IMR-90 (cell line): ENCODE results near the gene THRAP3. TPM values are rescaled to one million over a fixed set of nuclear protein-coding genes. Genes with fewer than 3 reads are reported as not detected.

Source experiments
- ATAC-seq: fragments of 200-7000 bp; cut with Tn5 transposase; 2 replicates; pipeline ENCODE4 v1.9.1; 2020; ENCODE audit warnings: low read depth, mild to moderate bottlenecking, moderate library complexity
- BruUV-seq: library from RNA; stranded (reverse); fragments of 400-500 nt; replicated peaks from 2 replicates; lab custom pipeline; 2021; lab: Mats Ljungman, UMichigan
- CTCF ChIA-PET: fragments of 300-600 bp; formaldehyde crosslinking; extraction: SDS; loops from one replicate; lab custom pipeline; 2021; ENCODE audit warnings: antibody characterized with exemption; lab: Yijun Ruan, JAX
- POLR2A ChIA-PET: fragments of 300-600 bp; sonication (Branson Sonifier 250); formaldehyde crosslinking; loops from one replicate; lab custom pipeline; 2022; ENCODE audit warnings: antibody characterized with exemption; ENCODE audit not compliant: unreplicated experiment; lab: Charles Lee
- DNase-seq: peaks from one replicate; pipeline ENCODE4 v3.0.0; 2013
- H2AFZ ChIP-seq: replicated peaks from 2 replicates; pipeline ENCODE3; 2013; ENCODE audit warnings: low read length, mild to moderate bottlenecking; ENCODE audit not compliant: poor library complexity
- H2AK5ac ChIP-seq: 2 replicates; pipeline ENCODE4 v1.6.1; 2013; ENCODE audit warnings: low read depth, low read length, inconsistent platforms
- H2AK9ac ChIP-seq: replicated peaks from 2 replicates; pipeline ENCODE3; 2013; ENCODE audit warnings: mild to moderate bottlenecking, low read depth, low read length, moderate library complexity; ENCODE audit not compliant: poor library complexity
- H2BK120ac ChIP-seq: 2 replicates; pipeline ENCODE4 v1.6.1; 2013; ENCODE audit warnings: low read depth, low read length, inconsistent platforms
- H2BK15ac ChIP-seq: 3 replicates; pipeline ENCODE4 v1.6.1; 2013; ENCODE audit warnings: low read depth, low read length, inconsistent platforms
- H2BK20ac ChIP-seq: 2 replicates; pipeline ENCODE4 v1.6.1; 2013; ENCODE audit warnings: low read depth, mild to moderate bottlenecking, inconsistent platforms, low read length, moderate library complexity
- H2BK5ac ChIP-seq: 2 replicates; pipeline ENCODE4 v1.6.1; 2013; ENCODE audit warnings: mild to moderate bottlenecking, low read depth, low read length, inconsistent platforms; ENCODE audit not compliant: poor library complexity, severe bottlenecking
- H3K14ac ChIP-seq: replicated peaks from 2 replicates; pipeline ENCODE4 v1.6.1; 2013; ENCODE audit warnings: low read depth, low read length, inconsistent platforms
- H3K18ac ChIP-seq: 2 replicates; pipeline ENCODE4 v1.6.1; 2013; ENCODE audit warnings: low read depth, low read length, control low read depth
- H3K23ac ChIP-seq: 2 replicates; pipeline ENCODE4 v1.6.1; 2013; ENCODE audit warnings: low read depth, low read length, inconsistent platforms
- H3K27ac ChIP-seq: 2 replicates; pipeline ENCODE4 v1.5.1; 2013; ENCODE audit warnings: mild to moderate bottlenecking, control low read depth, low read length; ENCODE audit not compliant: insufficient read depth
- H3K27me3 ChIP-seq: 2 replicates; pipeline ENCODE4 v1.6.1; 2013; ENCODE audit warnings: low read length; ENCODE audit not compliant: control insufficient read depth, insufficient read depth
- H3K36me3 ChIP-seq: 2 replicates; pipeline ENCODE4 v1.6.1; 2013; ENCODE audit warnings: low read length, mixed read lengths; ENCODE audit not compliant: control insufficient read depth, insufficient read depth
- H3K4ac ChIP-seq: 2 replicates; pipeline ENCODE4 v1.6.1; 2013; ENCODE audit warnings: low read depth, low read length, inconsistent platforms
- H3K4me1 ChIP-seq: 2 replicates; pipeline ENCODE4 v1.6.1; 2013; ENCODE audit warnings: low read length, mixed read lengths; ENCODE audit not compliant: control insufficient read depth, insufficient read depth
- H3K4me2 ChIP-seq: 2 replicates; pipeline ENCODE4 v1.6.1; 2013; ENCODE audit warnings: low read depth, mild to moderate bottlenecking, control low read depth, low read length, moderate library complexity
- H3K4me3 ChIP-seq: 2 replicates; pipeline ENCODE4 v1.5.1; 2013; ENCODE audit warnings: low read depth, mild to moderate bottlenecking, control low read depth, low read length, moderate library complexity; ENCODE audit not compliant: insufficient read depth
- H3K56ac ChIP-seq: 2 replicates; pipeline ENCODE4 v1.6.1; 2013; ENCODE audit warnings: low read length, inconsistent platforms; ENCODE audit not compliant: insufficient read depth; ENCODE audit errors: extremely low read depth
- H3K79me1 ChIP-seq, 2 experiments: 2 replicates each; pipeline ENCODE4 v1.6.1; 2013; ENCODE audit warnings: low read length in 2 of 2, inconsistent platforms in 1 of 2, low read depth in 1 of 2
- H3K9ac ChIP-seq: 2 replicates; pipeline ENCODE4 v1.6.1; 2013; ENCODE audit warnings: low read depth, low read length, control low read depth
- H3K9me1 ChIP-seq: 2 replicates; pipeline ENCODE4 v1.6.1; 2013; ENCODE audit warnings: low read length, inconsistent platforms; ENCODE audit not compliant: insufficient read depth
- H3K9me3 ChIP-seq: 2 replicates; pipeline ENCODE4 v1.6.1; 2013; ENCODE audit warnings: low read length; ENCODE audit not compliant: control insufficient read depth, insufficient read depth
- H4K20me1 ChIP-seq: 2 replicates; pipeline ENCODE4 v1.6.1; 2013; ENCODE audit warnings: low read length, inconsistent platforms; ENCODE audit not compliant: insufficient read depth
- H4K5ac ChIP-seq: 2 replicates; pipeline ENCODE4 v1.6.1; 2013; ENCODE audit warnings: mild to moderate bottlenecking, low read depth, low read length, control low read depth
- H4K8ac ChIP-seq, 2 experiments: 2 replicates each; pipeline ENCODE4 v1.6.1; 2013; ENCODE audit warnings: low read depth in 2 of 2, low read length in 2 of 2, control low read depth in 1 of 2, inconsistent platforms in 1 of 2
- H4K91ac ChIP-seq: 2 replicates; pipeline ENCODE4 v1.6.1; 2013; ENCODE audit warnings: low read depth, low read length, inconsistent platforms; ENCODE audit not compliant: insufficient read depth
- BHLHE40 ChIP-seq: fragments of 150-350 bp; IDR thresholded peaks from 2 replicates; pipeline ENCODE4 v1.6.1; 2016; ENCODE audit warnings: mild to moderate bottlenecking, low read depth, low read length
- CEBPB ChIP-seq: IDR thresholded peaks from 2 replicates; pipeline ENCODE4 v1.6.1; 2012; ENCODE audit warnings: low read depth, low read length, improper control_type of control experiment
- CHD1 ChIP-seq: IDR thresholded peaks from 2 replicates; pipeline ENCODE4 v1.6.1; 2012; ENCODE audit warnings: low read depth, low read length, improper control_type of control experiment
- CTCF ChIP-seq: conservative IDR thresholded peaks from 2 replicates; pipeline ENCODE4 v1.5.1; 2012; ENCODE audit warnings: mild to moderate bottlenecking, low read depth, low read length, improper control_type of control experiment
- FOS ChIP-seq: fragments of 150-350 bp; IDR thresholded peaks from 2 replicates; pipeline ENCODE4 v1.6.1; 2016; ENCODE audit warnings: low read depth, low read length
- MAFK ChIP-seq: IDR thresholded peaks from 2 replicates; pipeline ENCODE4 v1.6.1; 2012; ENCODE audit warnings: low read depth, low read length, improper control_type of control experiment
- MAZ ChIP-seq: IDR thresholded peaks from 2 replicates; pipeline ENCODE4 v1.6.1; 2012; ENCODE audit warnings: low read depth, mild to moderate bottlenecking, low read length, improper control_type of control experiment, moderate library complexity, borderline replicate concordance
- MXI1 ChIP-seq: IDR thresholded peaks from 2 replicates; pipeline ENCODE4 v1.6.1; 2012; ENCODE audit warnings: low read depth, mild to moderate bottlenecking, low read length, moderate library complexity, borderline replicate concordance
- NFE2L2 ChIP-seq: fragments of 150-350 bp; IDR thresholded peaks from 2 replicates; pipeline ENCODE4 v1.6.1; 2016; ENCODE audit warnings: low read depth, mild to moderate bottlenecking, low read length
- POLR2A ChIP-seq: IDR thresholded peaks from 2 replicates; pipeline ENCODE4 v1.6.1; 2012; ENCODE audit warnings: mild to moderate bottlenecking, low read depth, low read length
- RAD21 ChIP-seq: IDR thresholded peaks from 2 replicates; pipeline ENCODE4 v1.6.1; 2012; ENCODE audit warnings: low read length, improper control_type of control experiment
- RCOR1 ChIP-seq: IDR thresholded peaks from 2 replicates; pipeline ENCODE4 v1.6.1; 2012; ENCODE audit warnings: mild to moderate bottlenecking, low read length, improper control_type of control experiment; ENCODE audit not compliant: insufficient replicate concordance
- RFX5 ChIP-seq: IDR thresholded peaks from 2 replicates; pipeline ENCODE4 v1.8.0; 2012; ENCODE audit warnings: low read depth, mild to moderate bottlenecking, low read length, moderate library complexity
- SMC3 ChIP-seq: fragments of 150-350 bp; IDR thresholded peaks from 2 replicates; pipeline ENCODE4 v1.6.1; 2016; ENCODE audit warnings: low read depth, mild to moderate bottlenecking, antibody characterized with exemption, low read length, moderate library complexity
- USF2 ChIP-seq: fragments of 150-350 bp; IDR thresholded peaks from 2 replicates; pipeline ENCODE4 v1.6.1; 2017; ENCODE audit warnings: mild to moderate bottlenecking, antibody characterized with exemption, low read length, low read depth
- WGBS, 2 experiments: methylation state at CpG; one replicate each; pipeline versions ENCODE4 v1.1.5 to v1.1.7; 2013; ENCODE audit warnings: missing lambda C conversion rate in 2 of 2; ENCODE audit not compliant: insufficient read length in 1 of 2; ENCODE audit errors: extremely low coverage in 2 of 2; 5-methylcytosine and 5-hydroxymethylcytosine counted together
- dilution Hi-C: fragments of 300-500 bp; cut with HindIII; formaldehyde crosslinking; loops from one replicate; pipeline ENCODE4 v1.14.3; 2018; ENCODE audit warnings: low sequenced_read_pairs; ENCODE audit not compliant: unreplicated experiment
- in situ Hi-C: fragments of 300-500 bp; cut with MboI; formaldehyde crosslinking; loops from 3 replicates; pipeline ENCODE4 v1.14.3; 2019; ENCODE audit warnings: low sequenced_read_pairs, inconsistent platforms, mixed read lengths
- intact Hi-C: fragments of 100-400 bp; cut with micrococcal nuclease; formaldehyde crosslinking; loops from 2 replicates; pipeline ENCODE4 v1.10.0; 2022
- polyA plus RNA-seq, 3 experiments: library from polyadenylated mRNA; depleted of rRNA; stranded (reverse); fragments of >200 nt; gene quantifications; 2 replicates each; pipeline ENCODE4 v1.2.3, GENCODE V29; 2012; ENCODE audit warnings: low replicate concordance in 1 of 3
- total RNA-seq: library from RNA; depleted of rRNA; stranded (reverse); fragments of >200 nt; gene quantifications from 2 replicates; pipeline ENCODE4 v1.2.3, GENCODE V29; 2012

THRAP3 gene
- total and polyA plus RNA-seq, 2 of the 4 experiments (the other 2 are of a cell fraction), result 60.6 to 66.5 TPM

- no peak overlapping the region for H3K56ac ChIP-seq
- no peak overlapping the region for H3K4me3 ChIP-seq
- no peaks in the 10 kb centered on the region for H3K9me3 ChIP-seq
- no peak overlapping the region for H2AK5ac ChIP-seq
- peaks cover 0 to 7% of the 10 kb centered on the region in 2 experiments; a peak in 1 of 4 replicates for H3K79me1 ChIP-seq
- H4K91ac ChIP-seq, result no peak overlapping the region
- H3K9ac ChIP-seq, result no peak overlapping the region
- ATAC-seq (no peak), DNase-seq (no peak)
- no peak overlapping the region for H2BK15ac ChIP-seq
- H4K20me1 ChIP-seq, result peaks cover 97% of the 10 kb centered on the region
- no peak overlapping the region for H2AFZ ChIP-seq
- no TSS peak for BruUV-seq
- H4K5ac ChIP-seq, result no peak overlapping the region
- no peaks in the 10 kb centered on the region for H3K27me3 ChIP-seq
- H3K9me1 ChIP-seq, result no peaks in the 10 kb centered on the region
- H4K8ac ChIP-seq, result no peak overlapping the region
- H3K23ac ChIP-seq, result no peak overlapping the region
- peaks cover 4% of the 10 kb centered on the region; the same call in 1 of the 2 replicates for H3K4me1 ChIP-seq
- ChIA-PET POLR2A (no interaction called here), CTCF (no interaction called here)
- no peak overlapping the region for H3K14ac ChIP-seq
- no peak overlapping the region for H2BK20ac ChIP-seq
- peaks cover 25% of the 10 kb centered on the region for H3K36me3 ChIP-seq
- H2BK5ac ChIP-seq, result no peak overlapping the region
- dilution Hi-C loops (no loop called here), intact Hi-C loops (no loop called here), in situ Hi-C loops (no loop called here)
- 100% methylated on average over 2 of the region's 11 CpGs; no CpG with 5 or more reads in 1 of the 2 experiments for WGBS, 2 experiments
- no peak overlapping the region for H2BK120ac ChIP-seq
- no peak overlapping the region for H3K4ac ChIP-seq
- no peak overlapping the region for H3K27ac ChIP-seq
- H3K18ac ChIP-seq, result no peak overlapping the region
- no peak overlapping the region for H2AK9ac ChIP-seq
- no peak overlapping the region for H3K4me2 ChIP-seq
- TF ChIP-seq CTCF, result no peak
- TF ChIP-seq MAZ, result no peak
- TF ChIP-seq RFX5, result no peak
- TF ChIP-seq MXI1, result no peak
- no peak for TF ChIP-seq RCOR1
- TF ChIP-seq NFE2L2, result no peak
- no peak for TF ChIP-seq CEBPB
- no peak for TF ChIP-seq POLR2A
- TF ChIP-seq SMC3, result no peak
- no peak for TF ChIP-seq MAFK
- no peak for TF ChIP-seq USF2
- TF ChIP-seq CHD1, result no peak
- no peak for TF ChIP-seq FOS
- TF ChIP-seq BHLHE40, result no peak
- no peak for TF ChIP-seq RAD21
These were observed 8.2 kb downstream of the THRAP3 start for GRCh38 chr1:36232212-36233095.
